ENCODE measurements around the gene GLB1L2.
A peak's percentile ranks its signal among the peaks of the same experiment; 100 is the strongest.

The GLB1L2 gene

DNA sequence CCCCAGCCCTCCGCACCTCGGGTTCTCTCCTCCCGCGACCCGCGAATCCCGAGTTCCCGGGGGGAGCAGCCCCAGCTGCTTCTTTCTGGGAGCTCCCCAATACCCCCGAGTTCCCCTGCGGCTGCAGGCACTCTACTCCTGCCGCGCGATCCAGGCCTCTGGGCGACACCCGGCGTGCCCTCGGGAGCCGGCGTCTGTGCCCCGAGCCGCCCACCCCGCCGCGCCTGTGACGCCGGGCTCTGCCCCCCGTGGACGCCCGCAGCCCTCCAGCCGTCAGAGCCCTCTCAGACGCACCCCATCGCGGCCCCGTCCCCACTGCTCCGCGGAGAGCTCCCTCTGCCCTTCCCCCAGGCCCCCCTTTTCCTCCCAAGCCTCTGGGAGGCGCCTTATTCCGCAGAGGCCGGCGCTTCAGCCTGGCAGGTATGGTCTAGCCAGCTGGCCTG is 422 bp downstream of the GLB1L2 start:
- Mint-ChIP-seq H3K4me3 (peak overlapping the region; percentile 78), H3K27ac (no peak overlapping the region), H3K36me3 (ENCODE audit: low read depth) (no peaks in the 10 kb centered on the region), H3K27me3 (ENCODE audit: low read depth, poor library complexity) (peaks cover 78% of the 10 kb centered on the region), H3K4me1 (peaks cover 27% of the 10 kb centered on the region), H3K9me3 (peaks cover 3% of the 10 kb centered on the region)
- TF ChIP-seq, protein P1, sequence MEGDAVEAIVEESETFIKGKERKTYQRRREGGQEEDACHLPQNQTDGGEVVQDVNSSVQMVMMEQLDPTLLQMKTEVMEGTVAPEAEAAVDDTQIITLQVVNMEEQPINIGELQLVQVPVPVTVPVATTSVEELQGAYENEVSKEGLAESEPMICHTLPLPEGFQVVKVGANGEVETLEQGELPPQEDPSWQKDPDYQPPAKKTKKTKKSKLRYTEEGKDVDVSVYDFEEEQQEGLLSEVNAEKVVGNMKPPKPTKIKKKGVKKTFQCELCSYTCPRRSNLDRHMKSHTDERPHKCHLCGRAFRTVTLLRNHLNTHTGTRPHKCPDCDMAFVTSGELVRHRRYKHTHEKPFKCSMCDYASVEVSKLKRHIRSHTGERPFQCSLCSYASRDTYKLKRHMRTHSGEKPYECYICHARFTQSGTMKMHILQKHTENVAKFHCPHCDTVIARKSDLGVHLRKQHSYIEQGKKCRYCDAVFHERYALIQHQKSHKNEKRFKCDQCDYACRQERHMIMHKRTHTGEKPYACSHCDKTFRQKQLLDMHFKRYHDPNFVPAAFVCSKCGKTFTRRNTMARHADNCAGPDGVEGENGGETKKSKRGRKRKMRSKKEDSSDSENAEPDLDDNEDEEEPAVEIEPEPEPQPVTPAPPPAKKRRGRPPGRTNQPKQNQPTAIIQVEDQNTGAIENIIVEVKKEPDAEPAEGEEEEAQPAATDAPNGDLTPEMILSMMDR (IDR thresholded peaks at IDR 0.05): no peak
- DNase-seq: peak; percentile 47

DNA sequence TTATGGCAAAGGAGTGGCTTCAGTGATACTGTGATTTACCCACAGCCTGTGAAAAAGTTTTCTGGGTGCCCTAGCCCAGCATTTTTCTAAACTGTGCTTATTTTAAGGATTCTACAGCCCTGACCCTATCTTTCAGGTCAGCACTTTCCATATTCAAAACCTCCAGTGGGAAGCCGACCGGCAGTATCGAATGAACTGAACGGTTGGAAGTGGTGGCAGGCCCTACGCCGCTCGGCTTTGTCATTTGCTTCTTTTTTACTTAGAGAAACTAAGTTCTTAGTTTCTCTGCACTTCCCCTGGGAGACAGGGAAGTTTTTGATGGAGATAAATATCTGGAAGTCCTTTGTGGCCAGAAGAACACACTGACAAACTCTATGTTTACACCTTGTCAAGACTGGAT is 994 bp downstream of the GLB1L2 start:
- TF ChIP-seq, protein P1 (IDR thresholded peaks at IDR 0.05): no peak
- no peak overlapping the region for H3K27ac Mint-ChIP-seq
- H3K4me1 Mint-ChIP-seq: peaks cover 27% of the 10 kb centered on the region
- peaks cover 3% of the 10 kb centered on the region for H3K9me3 Mint-ChIP-seq
- peak overlapping the region; percentile 78 for H3K4me3 Mint-ChIP-seq
- peaks cover 76% of the 10 kb centered on the region for H3K27me3 Mint-ChIP-seq (ENCODE audit: low read depth, poor library complexity)
- H3K36me3 Mint-ChIP-seq (ENCODE audit: low read depth): no peaks in the 10 kb centered on the region
- no peak for DNase-seq

DNA sequence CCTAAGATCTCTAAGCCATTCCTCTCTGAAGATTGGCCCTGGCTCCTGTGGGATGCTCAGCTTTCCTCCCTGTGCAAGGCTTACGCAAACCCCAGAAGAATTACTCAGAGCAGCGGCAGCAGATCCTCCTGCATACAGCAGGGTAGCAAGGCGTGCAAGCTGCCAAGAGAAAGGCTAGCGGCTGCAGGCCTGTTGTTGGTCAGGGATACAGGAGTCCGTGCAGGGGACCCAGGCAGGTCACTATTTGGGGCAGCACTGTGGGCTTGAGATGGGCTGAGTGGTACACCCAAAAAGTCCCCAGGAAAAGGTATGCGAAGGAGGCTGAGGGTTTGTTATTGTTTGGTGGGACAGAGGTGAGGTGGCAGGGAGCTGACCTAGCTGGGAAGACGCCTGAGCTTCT is 1.5 kb downstream of the GLB1L2 start:
- Mint-ChIP-seq H3K4me3 (peak overlapping the region; percentile 78), H3K27ac (no peak overlapping the region), H3K9me3 (peaks cover 3% of the 10 kb centered on the region), H3K4me1 (peaks cover 27% of the 10 kb centered on the region), H3K27me3 (ENCODE audit: low read depth, poor library complexity) (peaks cover 77% of the 10 kb centered on the region), H3K36me3 (ENCODE audit: low read depth) (no peaks in the 10 kb centered on the region)
- TF ChIP-seq, protein P1 (IDR thresholded peaks at IDR 0.05): no peak
- DNase-seq: no peak

DNA sequence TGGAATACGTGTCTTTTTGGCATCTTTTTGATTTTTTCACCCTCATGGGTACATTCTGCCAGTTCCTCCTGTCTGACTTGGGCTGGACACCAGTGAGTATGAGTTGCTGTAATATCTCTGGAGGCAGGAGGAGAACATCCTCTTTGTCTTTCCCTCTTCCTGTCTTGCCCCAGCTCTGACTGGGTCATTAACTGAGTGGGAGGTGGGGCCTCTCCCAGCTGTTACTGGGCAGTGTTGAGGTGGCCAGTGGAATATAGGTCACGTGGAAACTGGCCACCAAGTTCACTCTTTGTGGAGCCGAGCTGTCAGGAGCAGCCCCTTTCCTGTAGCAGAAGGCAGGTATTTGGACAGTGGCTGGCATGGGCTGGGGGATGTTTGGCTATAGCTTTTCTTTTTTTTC is 2.2 kb downstream of the GLB1L2 start:
- H3K36me3 Mint-ChIP-seq (ENCODE audit: low read depth): no peaks in the 10 kb centered on the region
- no peak overlapping the region for H3K27ac Mint-ChIP-seq
- TF ChIP-seq, protein P1 (IDR thresholded peaks at IDR 0.05): no peak
- peaks cover 27% of the 10 kb centered on the region for H3K4me1 Mint-ChIP-seq
- H3K4me3 Mint-ChIP-seq: no peak overlapping the region
- H3K9me3 Mint-ChIP-seq: peaks cover 3% of the 10 kb centered on the region
- peaks cover 79% of the 10 kb centered on the region for H3K27me3 Mint-ChIP-seq (ENCODE audit: low read depth, poor library complexity)
- no peak for DNase-seq

DNA sequence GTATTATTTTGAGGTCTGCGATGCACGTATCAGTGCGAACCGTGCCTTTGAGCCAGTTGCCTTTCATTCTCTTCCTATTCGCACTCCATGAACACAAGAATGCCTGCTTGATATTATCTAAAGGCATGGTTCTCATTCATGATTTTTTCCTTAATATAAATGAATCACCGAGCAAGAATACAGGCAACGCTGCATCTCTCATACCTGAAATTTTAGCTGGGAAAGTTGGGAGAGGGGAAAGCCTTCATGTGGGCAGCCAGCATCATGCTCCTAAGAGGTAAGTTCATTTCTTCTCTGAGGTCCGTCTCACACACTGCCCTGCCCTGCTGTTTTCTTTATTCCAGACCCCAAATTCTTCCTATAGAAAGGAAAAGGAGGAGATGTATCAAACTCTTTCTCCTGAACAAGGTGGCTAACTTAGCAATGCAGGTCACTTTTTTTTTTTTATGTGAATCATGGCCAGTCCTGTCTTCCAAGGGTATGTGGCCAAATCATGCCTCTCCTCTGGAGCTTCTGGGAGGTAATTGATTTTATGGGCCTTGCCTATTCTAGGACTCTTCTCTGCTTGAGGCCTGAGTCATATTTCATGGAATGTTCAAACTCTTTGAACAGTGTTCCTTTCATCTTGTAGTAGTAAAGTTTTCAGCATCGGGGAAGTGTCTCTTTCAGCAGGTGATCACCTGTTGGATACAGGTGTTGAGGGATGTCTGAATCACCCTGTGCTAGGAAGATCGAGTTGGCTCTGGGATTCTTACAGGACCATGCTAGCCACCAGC is 3.2 kb downstream of the GLB1L2 start:
- Mint-ChIP-seq H3K4me1 (peaks cover 27% of the 10 kb centered on the region), H3K9me3 (peaks cover 3% of the 10 kb centered on the region), H3K4me3 (no peak overlapping the region), H3K36me3 (ENCODE audit: low read depth) (no peaks in the 10 kb centered on the region), H3K27me3 (ENCODE audit: low read depth, poor library complexity) (peaks cover 69% of the 10 kb centered on the region), H3K27ac (no peak overlapping the region)
- DNase-seq: no peak
- TF ChIP-seq, protein P1 (IDR thresholded peaks at IDR 0.05): no peak

DNA sequence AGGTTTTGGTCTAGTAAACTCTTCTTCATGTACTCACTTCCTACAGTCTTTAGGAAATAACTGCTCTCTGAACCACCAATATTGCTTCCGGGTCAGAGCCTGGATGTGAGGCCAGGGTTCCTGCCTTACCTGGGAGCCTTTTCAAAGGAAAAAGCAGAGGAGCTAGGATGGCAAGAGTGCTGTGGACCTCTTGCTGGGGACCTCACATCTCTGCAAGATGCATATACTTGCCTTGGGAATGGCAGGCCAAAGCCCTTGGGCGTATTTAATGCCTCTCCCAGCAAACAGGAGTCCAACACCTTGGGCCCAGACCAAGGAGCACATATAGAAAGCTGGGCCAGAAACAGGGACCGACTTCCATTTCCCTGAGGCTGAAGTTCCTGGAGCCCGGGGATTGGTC is 5.3 kb downstream of the GLB1L2 start:
- Mint-ChIP-seq H3K27ac (no peak overlapping the region), H3K4me3 (no peak overlapping the region), H3K9me3 (no peaks in the 10 kb centered on the region), H3K36me3 (ENCODE audit: low read depth) (no peaks in the 10 kb centered on the region), H3K4me1 (peaks cover 21% of the 10 kb centered on the region), H3K27me3 (ENCODE audit: low read depth, poor library complexity) (peaks cover 53% of the 10 kb centered on the region)
- no peak for DNase-seq
- TF ChIP-seq, protein P1 (IDR thresholded peaks at IDR 0.05): no peak

Data from nephron progenitor cell (in vitro differentiated cells).